ENCODE data around the gene WDPCP.

- TF ChIP-seq, protein P1, sequence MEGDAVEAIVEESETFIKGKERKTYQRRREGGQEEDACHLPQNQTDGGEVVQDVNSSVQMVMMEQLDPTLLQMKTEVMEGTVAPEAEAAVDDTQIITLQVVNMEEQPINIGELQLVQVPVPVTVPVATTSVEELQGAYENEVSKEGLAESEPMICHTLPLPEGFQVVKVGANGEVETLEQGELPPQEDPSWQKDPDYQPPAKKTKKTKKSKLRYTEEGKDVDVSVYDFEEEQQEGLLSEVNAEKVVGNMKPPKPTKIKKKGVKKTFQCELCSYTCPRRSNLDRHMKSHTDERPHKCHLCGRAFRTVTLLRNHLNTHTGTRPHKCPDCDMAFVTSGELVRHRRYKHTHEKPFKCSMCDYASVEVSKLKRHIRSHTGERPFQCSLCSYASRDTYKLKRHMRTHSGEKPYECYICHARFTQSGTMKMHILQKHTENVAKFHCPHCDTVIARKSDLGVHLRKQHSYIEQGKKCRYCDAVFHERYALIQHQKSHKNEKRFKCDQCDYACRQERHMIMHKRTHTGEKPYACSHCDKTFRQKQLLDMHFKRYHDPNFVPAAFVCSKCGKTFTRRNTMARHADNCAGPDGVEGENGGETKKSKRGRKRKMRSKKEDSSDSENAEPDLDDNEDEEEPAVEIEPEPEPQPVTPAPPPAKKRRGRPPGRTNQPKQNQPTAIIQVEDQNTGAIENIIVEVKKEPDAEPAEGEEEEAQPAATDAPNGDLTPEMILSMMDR (IDR thresholded peaks at IDR 0.05) = no peak
- no peak for TF ChIP-seq ZFX (IDR thresholded peaks at IDR 0.05; ENCODE audit: borderline replicate concordance)
Measured at GRCh38 chr2:63270717-63271116, 317.6 kb downstream of the WDPCP start.

Data from 22Rv1 (cell line).